Right kidney (tissue), 1 donor: ENCODE results near the gene BAZ1A.
"Not testable (repeated sequence)": the region's sequence is repeated elsewhere in the genome, so short reads cannot be mapped to it uniquely, and the experiment has no call there.

Experiments used
- DNase-seq: peaks from one replicate; pipeline ENCODE4 v3.0.0-alpha.2; 2016

The BAZ1A gene

GRCh38 chr14:34858765-34859164 is 16.4 kb downstream of the BAZ1A start:
- DNase-seq, result no peak

- no peak for DNase-seq
Measured at GRCh38 chr14:34857689-34858449, 17.3 kb downstream of the BAZ1A start.

GRCh38 chr14:34853041-34853440 is 22.1 kb downstream of the BAZ1A start:
- DNase-seq, result no peak

- no peak for DNase-seq
Measured at GRCh38 chr14:34851395-34851794, 23.8 kb downstream of the BAZ1A start.

- DNase-seq, result no peak
Measured at GRCh38 chr14:34845869-34846268, 29.3 kb downstream of the BAZ1A start.

GRCh38 chr14:34843011-34843554 is 32.1 kb downstream of the BAZ1A start:
- no peak for DNase-seq

DNA sequence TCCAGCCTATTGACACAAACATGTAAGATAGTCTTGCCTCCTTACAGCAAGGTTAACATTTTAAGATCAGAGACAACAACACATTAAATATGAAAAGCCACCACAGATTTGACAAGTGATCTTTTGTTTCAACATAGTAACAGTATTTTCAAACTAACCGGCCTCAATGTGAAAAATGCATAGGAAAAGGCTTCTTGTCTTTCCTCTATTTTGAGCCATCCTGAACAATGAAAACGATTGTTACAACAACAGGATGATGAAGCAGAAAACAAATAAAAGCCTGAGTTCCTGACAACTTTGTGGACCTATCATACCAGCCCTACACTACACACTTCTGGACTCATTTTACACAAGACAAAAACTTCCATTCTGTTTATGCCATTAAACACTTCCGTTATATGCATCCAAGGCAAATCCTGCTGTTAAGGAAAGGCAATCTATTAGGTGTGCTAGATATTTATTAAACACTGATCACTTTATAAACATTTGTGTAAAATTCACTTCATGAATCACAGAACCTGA is 37.3 kb downstream of the BAZ1A start:
- DNase-seq, result no peak

DNA sequence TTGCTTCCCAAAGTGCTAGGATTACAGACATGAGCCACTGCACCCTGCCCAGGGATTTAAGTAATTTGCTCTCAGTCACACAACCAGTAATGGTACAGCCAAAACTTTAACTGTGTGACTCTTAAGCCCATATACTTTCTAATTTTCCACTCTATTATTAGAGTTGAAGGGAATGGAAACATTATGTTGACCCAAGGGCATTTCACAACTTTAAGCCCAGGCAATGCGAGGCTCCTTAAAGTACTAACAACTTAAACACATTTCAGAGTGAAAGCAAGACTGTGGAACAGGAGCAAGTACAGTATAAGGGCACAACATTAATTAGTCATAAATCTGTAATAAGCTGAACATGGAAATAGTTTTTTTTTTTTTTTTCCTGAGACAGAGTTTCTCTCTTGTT is 39.8 kb downstream of the BAZ1A start:
- DNase-seq, result no peak

DNA sequence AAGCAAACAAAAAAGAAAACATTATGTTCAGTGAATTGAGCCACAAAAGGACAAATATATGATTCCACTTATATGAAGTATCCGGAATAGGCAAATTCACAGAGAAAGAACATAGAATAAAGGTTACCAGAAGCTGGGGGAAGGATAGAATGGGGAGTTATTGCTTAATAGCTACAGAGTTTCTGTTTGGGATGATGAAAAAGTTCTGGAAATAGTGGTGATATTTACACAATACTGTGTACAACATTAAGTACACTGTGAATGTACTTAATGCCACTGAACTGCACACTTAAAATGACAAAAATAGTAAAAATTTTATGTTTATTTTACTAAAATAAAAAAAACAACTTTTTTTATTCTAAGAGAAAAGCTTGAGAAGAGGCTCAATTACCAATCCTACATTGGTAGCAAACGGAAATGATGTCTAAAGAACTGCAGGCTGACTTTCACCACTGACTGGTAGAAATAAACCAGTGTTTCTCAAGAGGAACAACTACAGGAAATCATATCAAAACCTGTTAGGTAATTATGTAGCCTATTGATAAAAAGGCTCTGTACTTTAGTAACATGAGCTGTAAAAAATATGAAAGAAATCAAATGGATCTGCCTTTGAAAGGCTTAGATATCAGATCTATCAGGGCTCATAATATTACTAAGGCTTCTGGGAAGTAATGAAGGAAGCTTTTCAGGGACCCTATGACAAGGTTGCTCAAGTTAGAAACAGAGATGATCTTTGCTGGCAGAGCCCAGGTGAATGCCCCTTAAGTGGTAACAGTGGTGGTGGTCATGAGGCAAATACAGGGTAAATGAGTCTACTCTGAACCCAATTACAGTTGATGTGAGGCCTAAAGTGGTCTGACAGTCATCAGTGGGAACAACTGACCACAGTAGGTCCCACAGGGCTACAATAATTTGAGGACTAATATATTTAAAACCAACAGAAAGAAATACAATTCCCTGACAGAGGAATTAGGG is 41.3 kb downstream of the BAZ1A start:
- no peak for DNase-seq

DNA sequence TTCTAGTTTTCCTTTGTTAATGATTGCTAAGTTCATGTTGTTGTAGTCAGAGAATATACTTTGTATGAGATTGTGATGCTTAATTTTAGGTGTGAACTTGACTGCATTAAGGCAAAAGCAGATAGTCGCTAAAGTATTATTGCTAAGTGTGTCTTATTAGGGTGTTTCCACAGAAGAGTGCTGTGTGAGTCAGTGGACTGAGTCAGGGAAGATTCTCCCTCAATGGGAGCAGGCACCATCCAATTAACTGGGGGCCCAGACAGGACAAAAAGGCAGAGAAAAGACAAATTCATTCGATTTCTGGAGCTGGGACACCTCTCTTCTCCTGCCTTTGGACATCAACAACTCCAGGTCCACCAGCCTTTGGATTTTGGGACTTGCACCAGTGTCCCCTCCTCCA is 48.5 kb downstream of the BAZ1A start:
- DNase-seq, result no peak

DNA sequence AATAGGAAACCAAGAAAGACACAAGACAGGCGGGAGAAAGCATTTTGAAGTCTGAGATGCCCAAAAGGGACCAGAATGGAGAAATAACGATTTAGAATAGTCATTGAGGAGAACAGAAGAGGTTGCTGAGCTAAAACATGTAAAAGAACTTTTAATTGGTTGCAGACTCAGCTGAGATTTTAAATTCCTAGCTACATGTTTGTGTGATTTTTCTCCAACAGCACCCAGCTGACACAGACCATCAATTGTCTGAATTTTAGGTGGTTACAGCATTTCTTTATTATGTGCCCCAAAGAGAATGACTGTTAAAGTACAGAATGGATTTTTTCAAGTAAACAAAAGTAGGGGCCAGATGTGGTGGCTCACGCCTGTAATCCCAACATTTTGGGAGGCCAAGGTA is 50.3 kb downstream of the BAZ1A start:
- DNase-seq, result no peak

DNA sequence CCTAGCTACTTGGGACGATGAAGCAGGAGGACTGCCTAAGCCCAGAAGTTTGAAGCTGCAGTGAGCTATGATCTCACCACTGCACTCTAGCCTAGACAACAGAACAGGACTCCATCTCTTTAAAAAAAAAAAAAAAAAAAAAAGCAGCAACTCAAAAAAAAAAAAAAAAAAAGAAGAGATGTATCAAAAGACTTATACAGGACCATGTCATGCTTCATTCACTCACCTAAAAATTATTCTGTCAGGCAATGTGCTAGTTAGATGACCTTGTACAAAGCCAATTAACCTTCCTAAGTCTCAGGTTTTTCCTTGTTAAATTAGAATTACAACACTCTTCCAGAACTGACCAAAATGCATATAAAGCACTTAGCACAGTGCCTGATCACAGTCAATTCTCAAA is 50.9 kb downstream of the BAZ1A start:
- DNase-seq, result no peak

DNA sequence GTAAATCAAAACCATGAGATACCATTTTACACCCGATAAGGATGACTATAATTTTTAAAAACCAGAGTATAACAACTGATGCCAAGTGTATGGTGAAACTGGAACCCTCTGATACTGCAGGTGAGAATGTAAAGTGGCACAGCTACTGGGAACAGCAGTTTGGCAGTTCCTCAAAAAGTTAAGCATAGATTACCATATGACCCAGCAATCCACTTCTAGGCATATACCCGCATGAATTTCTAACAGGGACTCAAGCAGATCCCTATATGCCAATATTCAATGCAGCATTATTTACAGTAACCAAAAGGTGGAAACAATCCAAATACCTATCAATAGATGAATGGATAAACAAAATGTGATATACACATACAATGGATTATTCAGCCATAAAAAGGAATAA is 57.4 kb downstream of the BAZ1A start:
- no peak for DNase-seq

DNA sequence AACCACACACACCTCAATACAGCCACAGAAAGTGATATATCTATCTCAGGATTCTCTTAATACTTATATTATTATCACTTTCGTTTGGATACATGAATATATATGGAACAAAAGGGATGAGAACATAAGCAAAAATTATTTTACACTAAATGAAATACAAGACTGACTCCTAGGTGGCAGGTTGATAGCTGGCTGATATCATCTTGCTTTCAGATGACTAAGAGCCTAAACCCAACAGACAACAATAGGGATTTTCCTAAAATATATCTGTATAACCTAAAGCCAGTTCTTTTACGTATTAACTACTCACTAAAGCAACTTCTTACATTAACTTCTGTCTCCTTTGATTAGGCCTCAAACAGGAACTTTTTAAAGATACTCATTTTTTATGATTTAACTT is 65.1 kb downstream of the BAZ1A start:
- no peak for DNase-seq

DNA sequence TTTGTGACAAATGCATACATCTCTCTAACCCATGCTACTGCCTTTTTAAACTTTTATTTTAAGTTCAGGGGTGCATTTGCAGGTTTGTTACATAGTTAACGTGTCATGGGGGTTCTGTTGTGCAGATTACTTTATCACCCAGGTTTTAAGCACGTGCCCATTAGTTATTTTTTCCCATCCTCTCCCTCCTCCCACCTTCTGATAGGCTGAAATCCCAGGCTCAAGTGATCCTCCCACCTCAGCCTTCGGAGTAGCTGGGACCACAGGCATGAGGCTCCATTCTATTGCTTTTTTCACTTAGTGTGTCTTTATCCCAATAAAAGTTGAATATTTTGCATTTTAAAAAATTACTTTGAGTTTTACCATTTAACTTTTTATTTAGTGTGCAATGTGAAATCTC is 68.9 kb downstream of the BAZ1A start:
- no peak for DNase-seq

DNA sequence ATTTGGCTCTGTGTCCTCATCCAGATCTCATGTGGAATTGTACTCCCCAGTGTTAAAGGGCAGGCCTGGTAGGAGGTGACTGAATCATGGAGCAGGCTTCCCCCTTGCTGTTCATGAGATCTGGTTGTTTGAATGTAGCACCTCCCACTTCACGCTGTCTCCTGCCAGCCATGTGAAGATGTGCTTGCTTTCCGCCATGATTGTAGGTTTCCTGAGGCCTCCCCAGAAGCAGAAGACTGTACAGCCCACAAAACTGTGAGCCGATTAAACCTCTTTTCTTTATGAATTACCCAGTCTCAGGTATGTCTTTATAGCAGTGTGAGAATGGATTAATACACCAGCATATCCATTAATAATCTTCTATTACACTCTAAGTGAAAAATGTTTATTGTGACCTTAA is 70.2 kb downstream of the BAZ1A start:
- no peak for DNase-seq

- not testable (repeated sequence) for DNase-seq
Measured at GRCh38 chr14:34798861-34799260, 76.3 kb downstream of the BAZ1A start.

- DNase-seq, result no peak
Measured at GRCh38 chr14:34797747-34798583, 77.2 kb downstream of the BAZ1A start.

- DNase-seq, result no peak
Measured at GRCh38 chr14:34796902-34797301, 78.3 kb downstream of the BAZ1A start.

DNA sequence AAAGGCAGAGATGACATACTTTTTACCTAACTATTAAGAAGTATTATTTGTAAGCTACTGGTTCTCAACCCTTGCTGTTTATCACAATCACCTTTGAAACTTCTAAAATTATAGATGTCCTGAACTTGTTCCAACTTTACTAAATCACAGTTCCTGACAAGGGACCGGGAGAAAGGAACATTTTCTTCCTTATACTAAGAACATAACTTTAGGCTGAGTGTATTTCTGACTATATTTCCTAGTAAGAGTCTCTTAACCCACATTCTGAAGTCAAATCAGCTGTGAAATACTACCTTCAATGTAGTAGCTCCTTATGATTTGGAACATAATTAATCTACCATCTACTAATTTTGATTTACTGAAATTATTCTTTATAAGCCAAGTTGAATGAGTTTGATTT is 80.2 kb downstream of the BAZ1A start:
- DNase-seq, result no peak

GRCh38 chr14:34794217-34794616 is 80.9 kb downstream of the BAZ1A start:
- DNase-seq, result no peak

DNA sequence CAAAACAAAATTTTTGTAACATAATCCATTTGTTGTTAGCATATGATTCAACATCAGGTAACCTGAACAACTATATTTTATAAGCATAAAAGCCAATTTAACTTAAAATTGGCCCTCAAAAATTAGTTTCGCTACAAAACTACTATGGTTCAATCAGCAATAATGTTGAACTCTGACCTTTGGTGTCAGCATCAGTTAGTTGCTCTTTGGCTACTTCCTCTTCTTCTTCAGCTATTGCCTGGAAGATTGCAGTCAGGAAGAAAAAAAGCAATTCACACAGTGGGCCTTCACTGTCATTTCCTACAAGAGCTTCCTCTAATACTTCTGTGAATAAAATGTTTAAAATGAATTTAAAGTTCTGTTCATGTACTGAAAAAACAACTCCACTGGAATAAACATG is 82.6 kb downstream of the BAZ1A start:
- DNase-seq, result no peak
